Mesothelial cell of epicardium (in vitro differentiated cells): ENCODE measurements around the gene HSPH1. TPM values are rescaled to one million over a fixed set of nuclear protein-coding genes. Genes with fewer than 3 reads are reported as not detected.

Experiments
- DNase-seq, 2 experiments: peaks; one replicate each; pipeline ENCODE4 v3.0.0; 2021; ENCODE audit warnings: low spot score in 2 of 2; ENCODE audit not compliant: unreplicated experiment in 2 of 2
- H3K27ac Mint-ChIP-seq: 2 replicates; pipeline ENCODE4 v1.8.0; 2021; ENCODE audit warnings: mixed read lengths
- H3K27me3 Mint-ChIP-seq: 2 replicates; pipeline ENCODE4 v1.8.0; 2021; ENCODE audit warnings: low read depth, mixed read lengths
- H3K36me3 Mint-ChIP-seq: 2 replicates; pipeline ENCODE4 v1.8.0; 2021; ENCODE audit warnings: mixed read lengths
- H3K4me1 Mint-ChIP-seq: 2 replicates; pipeline ENCODE4 v1.8.0; 2021; ENCODE audit warnings: mixed read lengths
- H3K4me3 Mint-ChIP-seq: 2 replicates; pipeline ENCODE4 v1.8.0; 2021; ENCODE audit warnings: mild to moderate bottlenecking, moderate library complexity, mixed read lengths
- H3K9me3 Mint-ChIP-seq: 2 replicates; pipeline ENCODE4 v1.8.0; 2021; ENCODE audit warnings: mixed read lengths
- total RNA-seq: library from RNA; stranded (reverse); gene quantifications from 3 replicates; pipeline ENCODE4 v1.2.1, GENCODE V29; 2021
- TF ChIP-seq, protein P1 (sequence below): fragments of 200-600 bp; sonication (generic); IDR thresholded peaks from one replicate; pipeline ENCODE4 v1.5.0; 2021; ENCODE audit warnings: antibody characterized with exemption; ENCODE audit not compliant: unreplicated experiment

The HSPH1 gene
- total RNA-seq, 1 donor from 2014 or later = 75.1 TPM

DNA sequence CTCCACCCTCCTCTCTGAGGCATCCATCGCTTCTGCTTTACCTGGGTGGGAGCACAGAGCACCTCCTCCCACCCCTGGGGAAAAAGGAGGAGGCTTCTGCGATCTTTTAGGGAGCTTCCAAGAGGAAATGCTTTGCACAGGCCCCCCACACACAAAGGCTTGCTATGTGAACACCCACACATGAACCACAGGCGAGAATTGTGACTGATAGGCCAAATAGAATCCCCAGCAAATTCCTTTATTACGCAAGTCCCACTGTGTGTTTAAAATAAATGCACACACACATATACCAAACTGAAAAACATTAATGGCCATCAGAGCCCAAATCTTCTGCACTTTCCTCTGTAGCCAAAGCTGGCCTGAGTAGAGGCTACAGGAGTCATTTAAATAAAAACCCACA lies 50.6 kb downstream of the HSPH1 start:
- Mint-ChIP-seq H3K9me3 (no peaks in the 10 kb centered on the region), H3K4me1 (no peaks in the 10 kb centered on the region), H3K36me3 (no peaks in the 10 kb centered on the region), H3K4me3 (no peak overlapping the region), H3K27me3 (peaks cover 3% of the 10 kb centered on the region), H3K27ac (no peak overlapping the region)
- TF ChIP-seq, protein P1, sequence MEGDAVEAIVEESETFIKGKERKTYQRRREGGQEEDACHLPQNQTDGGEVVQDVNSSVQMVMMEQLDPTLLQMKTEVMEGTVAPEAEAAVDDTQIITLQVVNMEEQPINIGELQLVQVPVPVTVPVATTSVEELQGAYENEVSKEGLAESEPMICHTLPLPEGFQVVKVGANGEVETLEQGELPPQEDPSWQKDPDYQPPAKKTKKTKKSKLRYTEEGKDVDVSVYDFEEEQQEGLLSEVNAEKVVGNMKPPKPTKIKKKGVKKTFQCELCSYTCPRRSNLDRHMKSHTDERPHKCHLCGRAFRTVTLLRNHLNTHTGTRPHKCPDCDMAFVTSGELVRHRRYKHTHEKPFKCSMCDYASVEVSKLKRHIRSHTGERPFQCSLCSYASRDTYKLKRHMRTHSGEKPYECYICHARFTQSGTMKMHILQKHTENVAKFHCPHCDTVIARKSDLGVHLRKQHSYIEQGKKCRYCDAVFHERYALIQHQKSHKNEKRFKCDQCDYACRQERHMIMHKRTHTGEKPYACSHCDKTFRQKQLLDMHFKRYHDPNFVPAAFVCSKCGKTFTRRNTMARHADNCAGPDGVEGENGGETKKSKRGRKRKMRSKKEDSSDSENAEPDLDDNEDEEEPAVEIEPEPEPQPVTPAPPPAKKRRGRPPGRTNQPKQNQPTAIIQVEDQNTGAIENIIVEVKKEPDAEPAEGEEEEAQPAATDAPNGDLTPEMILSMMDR = no peak
- DNase-seq = no peak

DNA sequence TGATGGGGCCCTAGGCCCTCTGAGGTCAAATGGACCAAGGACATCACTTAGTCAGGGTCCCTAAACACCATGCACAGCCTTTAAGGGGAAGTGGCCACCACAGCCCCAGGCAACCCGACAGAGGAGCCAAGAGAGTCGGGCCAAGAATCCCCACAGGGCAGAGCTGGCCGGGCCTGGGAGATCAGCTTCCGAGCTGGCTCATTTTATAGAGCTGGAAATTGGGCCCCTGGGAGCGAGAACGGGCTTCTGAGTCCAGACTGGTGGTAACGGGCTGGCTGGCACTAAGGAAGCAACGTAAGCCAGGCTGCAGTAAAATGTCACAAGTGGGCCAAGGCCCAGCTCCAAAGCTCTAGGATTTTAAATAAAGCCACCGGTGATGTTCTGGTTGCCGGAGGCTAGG lies 51.1 kb downstream of the HSPH1 start:
- Mint-ChIP-seq H3K9me3 (no peaks in the 10 kb centered on the region), H3K4me1 (no peaks in the 10 kb centered on the region)
- no peak for DNase-seq

DNA sequence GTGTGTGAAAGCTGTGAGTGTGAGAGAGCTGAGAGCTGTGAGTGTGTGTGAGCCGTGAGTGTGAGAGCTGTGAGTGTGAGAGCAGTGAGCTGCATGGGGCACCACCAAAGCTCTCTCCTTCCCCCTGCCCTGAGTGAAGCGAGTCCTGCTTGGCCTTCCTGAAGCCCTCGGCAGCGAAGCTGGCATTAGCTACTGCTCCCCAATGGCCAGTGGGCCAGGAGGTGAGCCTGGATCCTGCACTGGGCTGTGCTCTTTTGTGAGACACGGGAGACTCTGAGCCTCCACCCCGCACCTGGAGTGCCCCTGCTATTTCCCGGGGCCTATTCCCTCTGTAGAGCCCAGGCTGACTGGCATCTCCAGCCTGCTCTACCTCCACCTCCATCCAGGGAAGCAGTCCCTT lies 51.5 kb downstream of the HSPH1 start:
- no peak for DNase-seq
- H3K9me3 Mint-ChIP-seq = no peaks in the 10 kb centered on the region
- no peak overlapping the region for H3K27ac Mint-ChIP-seq
- TF ChIP-seq, protein P1 = no peak
- H3K27me3 Mint-ChIP-seq = peaks cover 3% of the 10 kb centered on the region
- H3K36me3 Mint-ChIP-seq = no peaks in the 10 kb centered on the region
- no peak overlapping the region for H3K4me3 Mint-ChIP-seq
- H3K4me1 Mint-ChIP-seq = no peaks in the 10 kb centered on the region

More for the DNA sequence above, 51.1 kb downstream of the HSPH1 start:
- Mint-ChIP-seq H3K27ac (no peak overlapping the region), H3K36me3 (no peaks in the 10 kb centered on the region), H3K27me3 (peaks cover 3% of the 10 kb centered on the region), H3K4me3 (no peak overlapping the region)
- TF ChIP-seq, protein P1 = no peak

DNA sequence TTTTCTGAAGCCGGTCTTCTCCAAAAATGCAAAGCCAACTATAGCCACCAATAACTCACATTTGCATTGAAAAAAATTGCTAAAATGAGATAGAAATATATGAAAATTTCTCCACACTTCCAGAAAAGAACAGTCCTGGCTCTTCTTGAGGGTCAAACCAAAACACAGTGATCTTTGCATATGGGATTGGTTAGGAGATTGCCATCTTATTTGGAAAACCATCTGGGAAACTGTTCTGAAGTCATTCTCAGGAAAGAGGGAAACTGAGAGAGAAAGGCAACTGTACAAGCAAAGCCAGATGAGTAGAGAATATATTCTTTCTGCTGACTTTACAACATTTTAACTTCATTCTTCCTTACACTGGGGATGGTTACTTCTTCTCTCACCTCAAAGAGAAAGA lies 54.6 kb downstream of the HSPH1 start:
- Mint-ChIP-seq H3K9me3 (no peaks in the 10 kb centered on the region), H3K4me3 (no peak overlapping the region), H3K4me1 (no peaks in the 10 kb centered on the region), H3K27me3 (peaks cover 12% of the 10 kb centered on the region), H3K36me3 (no peaks in the 10 kb centered on the region), H3K27ac (no peak overlapping the region)
- DNase-seq = no peak
- TF ChIP-seq, protein P1 = no peak

DNA sequence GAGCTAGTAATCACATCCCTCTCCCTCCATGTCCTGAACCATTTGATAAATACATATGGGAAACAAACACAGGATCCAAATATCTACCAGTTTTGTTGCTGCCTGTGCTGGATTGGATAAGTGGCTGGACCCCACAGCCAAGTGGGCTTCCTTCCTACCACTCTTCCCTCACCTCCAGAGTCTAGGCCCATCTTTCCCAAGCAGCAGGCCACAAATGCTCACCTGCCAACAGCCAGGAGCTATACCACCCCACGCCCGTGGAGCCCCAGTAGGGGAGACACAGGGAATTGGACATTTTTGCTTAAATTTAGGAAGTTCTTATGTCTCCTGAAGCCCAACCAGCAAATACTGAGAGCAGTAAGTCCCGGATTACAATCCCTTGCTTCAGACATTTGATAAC lies 55.8 kb downstream of the HSPH1 start:
- no peak for DNase-seq
- TF ChIP-seq, protein P1 = no peak
- Mint-ChIP-seq H3K9me3 (no peaks in the 10 kb centered on the region), H3K4me3 (no peak overlapping the region), H3K4me1 (peaks cover 3% of the 10 kb centered on the region), H3K36me3 (no peaks in the 10 kb centered on the region), H3K27ac (no peak overlapping the region), H3K27me3 (peaks cover 12% of the 10 kb centered on the region)

DNA sequence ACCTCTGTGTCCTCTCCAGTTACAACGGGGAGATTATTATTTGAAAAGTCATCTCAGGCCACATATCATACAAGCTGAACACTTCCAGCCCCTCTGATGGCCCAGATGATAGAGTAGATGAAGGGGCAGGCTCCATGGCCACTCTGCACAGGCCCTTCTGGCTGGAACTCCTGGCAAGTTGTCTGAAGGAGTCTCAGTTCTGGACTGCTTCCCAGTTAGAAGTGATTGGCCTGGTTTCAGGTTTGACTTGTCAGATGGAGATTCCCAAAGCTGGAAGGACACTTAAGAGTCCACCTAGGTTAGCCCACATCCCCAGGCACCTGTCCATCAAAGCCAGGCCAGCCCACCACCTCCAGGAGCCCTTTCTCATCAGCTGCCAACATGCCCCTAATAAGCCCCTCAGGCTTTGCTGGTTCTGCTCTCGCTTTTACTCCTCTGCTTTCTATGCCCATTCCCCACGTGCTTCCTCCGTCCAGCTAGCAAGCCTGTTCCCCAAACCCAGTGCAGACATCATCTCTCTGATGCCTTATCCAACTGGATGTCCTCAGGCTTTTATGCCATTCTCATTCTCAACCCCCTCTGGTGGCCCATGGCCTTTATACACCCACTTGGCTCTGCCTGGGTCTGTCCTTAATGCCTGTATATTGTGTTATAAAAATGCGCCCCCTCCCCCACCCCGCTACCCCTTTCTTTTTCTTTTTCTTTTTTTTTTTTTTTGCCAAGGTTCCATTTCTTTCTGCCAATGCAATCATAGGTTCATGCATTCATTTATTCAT lies 56.5 kb downstream of the HSPH1 start:
- no peak for DNase-seq
- Mint-ChIP-seq H3K36me3 (no peaks in the 10 kb centered on the region), H3K27ac (no peak overlapping the region), H3K9me3 (no peaks in the 10 kb centered on the region), H3K27me3 (peaks cover 14% of the 10 kb centered on the region), H3K4me1 (peaks cover 3% of the 10 kb centered on the region), H3K4me3 (no peak overlapping the region)
- TF ChIP-seq, protein P1 = no peak
